ENCODE data around the gene PGAM5.

Gene PGAM5

DNA sequence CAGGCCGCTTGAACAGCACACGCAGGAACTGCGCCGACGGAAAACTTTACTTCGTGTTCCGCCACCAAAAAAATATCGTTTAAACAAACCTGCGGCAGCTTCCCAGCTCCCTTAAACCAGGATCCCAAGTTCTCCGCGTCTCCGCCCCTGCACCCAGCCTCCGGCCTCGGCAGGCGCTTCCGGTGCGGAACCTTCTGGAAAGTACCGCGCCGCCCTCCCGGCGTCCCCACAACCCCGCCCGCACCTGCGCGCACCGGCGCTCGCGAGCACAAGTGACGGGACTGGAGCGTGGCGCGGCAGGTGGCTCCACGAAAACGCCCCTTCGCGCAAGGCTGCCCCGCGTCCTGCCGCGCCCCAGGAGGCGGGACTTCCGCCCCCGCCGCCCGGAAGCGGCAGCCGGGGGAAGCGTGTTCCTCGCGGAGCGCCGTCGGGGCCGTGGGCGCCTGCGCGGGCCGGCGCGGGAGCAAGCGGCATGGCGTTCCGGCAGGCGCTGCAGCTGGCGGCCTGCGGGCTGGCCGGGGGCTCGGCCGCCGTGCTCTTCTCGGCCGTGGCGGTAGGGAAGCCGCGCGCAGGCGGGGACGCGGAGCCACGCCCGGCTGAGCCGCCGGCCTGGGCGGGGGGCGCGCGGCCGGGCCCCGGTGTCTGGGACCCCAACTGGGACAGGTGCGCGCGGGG lies at the start of gene PGAM5:
TSS of gene PGAM5 (plus strand) at position 438 of the 675 bp plus-strand sequence. CDS start at position 473, 35 bp downstream.
- Histone ChIP-seq H3K9me3 (no peaks in the 10 kb centered on the region), H3K27ac (peak within 1 kb of the TSS; percentile 82), H3K4me1 (ENCODE audit: control insufficient read depth in 1 of 2, insufficient read depth in 1 of 2, low read depth in 1 of 2, low read length in 1 of 2) (peaks cover 16% of the 10 kb centered on the region in 2 experiments), H3K27me3 (no peaks in the 10 kb centered on the region), H3K36me3 (no peaks in the 10 kb centered on the region), H3K4me3 (ENCODE audit: low read depth in 1 of 2, low read length in 1 of 2) (peak within 1 kb of the TSS; percentile 77 to 83)
- TF ChIP-seq, protein P1, sequence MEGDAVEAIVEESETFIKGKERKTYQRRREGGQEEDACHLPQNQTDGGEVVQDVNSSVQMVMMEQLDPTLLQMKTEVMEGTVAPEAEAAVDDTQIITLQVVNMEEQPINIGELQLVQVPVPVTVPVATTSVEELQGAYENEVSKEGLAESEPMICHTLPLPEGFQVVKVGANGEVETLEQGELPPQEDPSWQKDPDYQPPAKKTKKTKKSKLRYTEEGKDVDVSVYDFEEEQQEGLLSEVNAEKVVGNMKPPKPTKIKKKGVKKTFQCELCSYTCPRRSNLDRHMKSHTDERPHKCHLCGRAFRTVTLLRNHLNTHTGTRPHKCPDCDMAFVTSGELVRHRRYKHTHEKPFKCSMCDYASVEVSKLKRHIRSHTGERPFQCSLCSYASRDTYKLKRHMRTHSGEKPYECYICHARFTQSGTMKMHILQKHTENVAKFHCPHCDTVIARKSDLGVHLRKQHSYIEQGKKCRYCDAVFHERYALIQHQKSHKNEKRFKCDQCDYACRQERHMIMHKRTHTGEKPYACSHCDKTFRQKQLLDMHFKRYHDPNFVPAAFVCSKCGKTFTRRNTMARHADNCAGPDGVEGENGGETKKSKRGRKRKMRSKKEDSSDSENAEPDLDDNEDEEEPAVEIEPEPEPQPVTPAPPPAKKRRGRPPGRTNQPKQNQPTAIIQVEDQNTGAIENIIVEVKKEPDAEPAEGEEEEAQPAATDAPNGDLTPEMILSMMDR (IDR thresholded peaks at IDR 0.05): peak; percentile 41

DNA sequence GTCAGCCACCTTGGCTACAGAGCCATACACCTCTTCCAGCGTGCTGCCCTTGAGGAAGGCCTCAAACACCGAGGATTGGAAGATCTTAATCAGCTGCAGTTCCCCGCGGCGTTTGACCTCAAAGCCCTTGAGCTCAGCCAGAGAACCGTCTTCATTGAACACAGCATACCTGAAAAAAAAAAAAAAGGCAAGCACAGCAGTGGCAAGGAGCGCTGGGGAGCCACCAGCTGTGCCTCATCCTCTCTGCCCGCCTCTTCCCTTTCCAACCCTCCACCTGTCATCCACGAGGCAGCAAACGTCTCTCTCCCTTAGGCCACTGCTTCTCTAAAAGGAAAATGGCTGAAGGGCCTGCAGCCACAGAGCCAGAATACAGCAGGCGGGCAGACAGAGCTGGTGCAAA lies 49.6 kb upstream of the PGAM5 start:
- Histone ChIP-seq H3K9me3 (no peaks in the 10 kb centered on the region), H3K36me3 (peaks cover 9% of the 10 kb centered on the region), H3K4me3 (ENCODE audit: low read depth in 1 of 2, low read length in 1 of 2) (no peak overlapping the region), H3K27ac (peak overlapping the region; percentile 80), H3K27me3 (no peaks in the 10 kb centered on the region), H3K4me1 (ENCODE audit: control insufficient read depth in 1 of 2, insufficient read depth in 1 of 2, low read depth in 1 of 2, low read length in 1 of 2) (peaks cover 80 to 82% of the 10 kb centered on the region in 2 experiments)
- TF ChIP-seq, protein P1 (IDR thresholded peaks at IDR 0.05): no peak

DNA sequence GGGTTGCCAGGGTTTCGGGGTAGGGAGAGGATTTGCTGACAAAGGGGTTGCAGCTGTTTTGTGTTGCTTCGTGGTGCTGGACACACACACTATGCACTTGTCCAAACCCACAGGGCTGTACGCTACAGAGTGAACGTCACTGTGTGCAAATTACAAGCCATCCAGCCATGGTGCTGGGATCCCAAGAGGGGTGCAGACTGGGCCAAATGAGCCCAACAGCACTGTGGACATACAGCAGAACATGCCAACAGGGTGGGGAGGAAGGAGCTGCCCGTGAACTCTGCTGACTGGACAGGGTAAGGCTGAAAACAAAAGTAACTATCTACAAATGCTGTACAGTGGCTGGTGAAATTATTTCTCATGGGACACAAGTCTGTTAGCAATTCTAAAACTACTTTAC lies 48.7 kb upstream of the PGAM5 start:
- Histone ChIP-seq H3K4me3 (ENCODE audit: low read depth in 1 of 2, low read length in 1 of 2) (no peak overlapping the region), H3K36me3 (peaks cover 14% of the 10 kb centered on the region), H3K4me1 (ENCODE audit: control insufficient read depth in 1 of 2, insufficient read depth in 1 of 2, low read depth in 1 of 2, low read length in 1 of 2) (peaks cover 80% of the 10 kb centered on the region in 2 experiments), H3K27me3 (no peaks in the 10 kb centered on the region), H3K9me3 (no peaks in the 10 kb centered on the region), H3K27ac (peak overlapping the region; percentile 80)
- TF ChIP-seq, protein P1 (IDR thresholded peaks at IDR 0.05): no peak

DNA sequence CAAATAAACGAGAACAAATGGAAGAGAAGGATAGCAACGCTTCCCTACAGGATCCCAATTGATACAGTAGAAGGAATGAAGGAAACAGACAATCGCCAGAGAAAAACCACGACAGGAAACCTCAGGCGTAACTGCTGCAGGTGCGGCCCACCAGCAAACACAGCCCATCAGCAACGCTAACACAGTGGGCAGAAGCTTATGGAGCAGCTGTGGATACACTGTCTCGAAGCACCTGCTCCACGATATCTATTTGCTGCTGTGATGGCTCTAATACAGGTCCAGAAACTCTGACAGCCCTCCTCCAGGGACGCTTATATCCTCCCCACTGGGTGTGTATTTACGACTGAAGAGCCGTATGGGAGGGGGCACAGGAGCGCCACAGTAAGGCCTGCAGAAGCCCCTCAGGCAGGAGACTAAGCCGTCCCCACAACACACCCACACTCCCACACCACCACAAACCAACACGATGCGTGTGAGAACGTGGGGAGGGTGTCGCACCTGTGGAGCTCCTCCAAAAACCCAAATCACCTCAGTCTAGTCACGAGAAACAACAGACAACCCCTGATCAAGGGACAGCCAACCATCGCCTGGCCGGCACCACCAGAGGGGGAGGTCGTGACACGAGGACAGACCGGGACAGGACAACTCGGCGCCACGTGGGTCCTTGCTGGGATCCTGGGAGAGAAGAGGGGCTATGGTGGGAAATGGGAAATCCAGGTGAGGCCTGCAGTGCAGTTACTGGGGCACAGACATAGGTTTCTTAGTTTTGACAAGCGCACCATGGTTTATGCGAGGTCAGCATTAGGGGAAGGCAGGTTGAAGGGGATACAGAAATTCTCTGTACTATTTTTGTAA lies 47.5 kb upstream of the PGAM5 start:
- Histone ChIP-seq H3K4me1 (ENCODE audit: control insufficient read depth in 1 of 2, insufficient read depth in 1 of 2, low read depth in 1 of 2, low read length in 1 of 2) (peaks cover 69% of the 10 kb centered on the region in 2 experiments), H3K4me3 (ENCODE audit: low read depth in 1 of 2, low read length in 1 of 2) (peak overlapping the region; percentile 9 to 28), H3K36me3 (peaks cover 26% of the 10 kb centered on the region), H3K27me3 (no peaks in the 10 kb centered on the region), H3K9me3 (no peaks in the 10 kb centered on the region), H3K27ac (peak overlapping the region; percentile 80)
- TF ChIP-seq, protein P1 (IDR thresholded peaks at IDR 0.05): no peak

DNA sequence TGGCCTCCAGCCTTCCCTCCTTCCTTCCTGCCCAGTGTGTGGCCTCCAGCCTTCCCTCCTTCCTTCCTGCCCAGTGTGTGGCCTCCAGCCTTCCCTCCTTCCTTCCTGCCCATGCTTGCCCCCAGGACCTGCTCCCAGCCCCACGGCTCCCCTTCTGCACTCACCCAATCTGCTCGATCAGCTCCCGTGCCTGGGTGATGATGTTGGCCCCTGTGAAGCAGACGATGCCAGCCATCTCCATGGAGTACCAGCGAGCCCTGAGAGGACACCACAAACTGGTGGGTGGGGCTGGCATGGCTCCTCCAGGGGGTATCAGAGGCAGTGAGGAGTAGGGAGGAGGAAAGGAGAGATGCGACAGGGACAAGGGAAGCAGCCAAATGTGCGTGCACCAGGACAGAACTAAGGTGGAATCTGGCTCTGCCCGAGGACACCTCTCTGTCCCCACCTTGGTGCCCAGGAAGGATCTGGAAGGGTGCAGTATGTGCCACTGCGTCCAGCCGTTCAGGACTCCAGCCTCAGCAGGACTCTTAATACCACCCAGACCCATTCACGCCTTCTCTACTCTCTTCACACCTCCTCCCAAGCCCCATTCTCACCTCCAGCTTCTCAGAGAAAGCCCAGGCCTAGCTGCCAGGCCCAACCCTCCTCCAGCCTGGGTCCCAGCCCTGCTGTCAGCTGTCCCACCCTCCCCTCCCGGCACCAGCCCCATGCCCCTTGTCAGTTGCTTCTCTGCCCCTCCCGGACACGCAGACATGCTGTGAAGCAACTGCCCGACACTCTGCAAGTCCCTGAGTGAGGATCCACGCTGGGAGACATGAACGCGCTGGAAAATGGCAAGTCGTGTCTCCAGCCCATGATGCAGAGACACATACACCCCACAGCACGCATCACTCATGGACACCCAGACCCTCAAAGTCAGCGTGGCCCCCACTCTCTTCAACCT lies 46.2 kb upstream of the PGAM5 start:
- Histone ChIP-seq H3K4me1 (ENCODE audit: control insufficient read depth in 1 of 2, insufficient read depth in 1 of 2, low read depth in 1 of 2, low read length in 1 of 2) (peaks cover 64 to 65% of the 10 kb centered on the region in 2 experiments), H3K36me3 (peaks cover 31% of the 10 kb centered on the region), H3K27ac (peak overlapping the region; percentile 80), H3K4me3 (ENCODE audit: low read depth in 1 of 2, low read length in 1 of 2) (peak overlapping the region in 1 of 2 experiments; percentile 28), H3K9me3 (no peaks in the 10 kb centered on the region), H3K27me3 (no peaks in the 10 kb centered on the region)
- TF ChIP-seq, protein P1 (IDR thresholded peaks at IDR 0.05): no peak
